ENCODE data around the gene GJC1. TPM values are rescaled to one million over a fixed set of nuclear protein-coding genes. Genes with fewer than 3 reads are reported as not detected.

Gene GJC1
- total and polyA plus RNA-seq, 2 experiments from 2014 or later, result 14.8 to 37.3 TPM

DNA sequence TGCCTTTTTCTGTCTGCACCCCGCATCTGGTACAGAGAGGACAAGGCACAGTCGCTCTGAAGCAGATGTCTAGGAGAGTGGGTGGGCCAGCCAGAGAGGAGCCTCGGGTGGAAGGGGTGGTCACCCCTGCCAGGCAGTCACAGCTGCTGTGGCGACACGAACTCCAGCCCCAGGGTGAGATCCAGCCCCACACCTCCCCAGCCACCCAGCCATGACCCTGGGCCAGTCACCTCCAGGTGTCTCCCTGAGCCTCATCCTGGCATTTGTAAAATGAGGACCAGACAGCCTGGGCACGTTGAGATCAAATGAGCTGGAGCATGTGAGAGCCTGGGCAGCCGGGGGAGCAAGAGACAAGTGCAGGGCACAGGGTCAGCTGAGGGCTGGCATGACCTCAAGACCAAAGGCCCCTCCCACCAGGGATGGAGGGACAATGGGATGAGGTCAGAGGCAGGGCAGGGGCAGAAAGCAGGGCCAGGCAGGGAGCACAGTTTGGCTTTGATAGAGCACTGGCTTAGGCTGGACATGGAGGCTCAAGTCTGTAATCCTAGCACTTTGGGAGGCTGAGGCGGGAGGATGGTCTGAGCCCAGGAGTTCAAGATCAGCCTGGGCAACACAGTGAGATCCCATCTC is 63.6 kb downstream of the GJC1 start:
- no peak for TF ChIP-seq CTCF (IDR thresholded peaks at IDR 0.05; ENCODE audit: low read depth, low read length)
- Histone ChIP-seq H3K4me1 (ENCODE audit: low read depth) (peaks cover 26% of the 10 kb centered on the region), H3K27me3 (no peaks in the 10 kb centered on the region), H3K27ac (peak overlapping the region; percentile 48), H3K36me3 (no peaks in the 10 kb centered on the region), H3K4me3 (no peak overlapping the region), H3K9me3 (ENCODE audit: low read depth) (no peaks in the 10 kb centered on the region)
- DNase-seq (ENCODE audit: low read depth in 1 of 2, low spot score in 1 of 2), result no peak

- Histone ChIP-seq H3K4me1 (ENCODE audit: low read depth) (peaks cover 26% of the 10 kb centered on the region), H3K9me3 (ENCODE audit: low read depth) (no peaks in the 10 kb centered on the region), H3K27me3 (no peaks in the 10 kb centered on the region), H3K27ac (peak overlapping the region; percentile 48), H3K36me3 (no peaks in the 10 kb centered on the region), H3K4me3 (no peak overlapping the region)
- no peak for TF ChIP-seq CTCF (IDR thresholded peaks at IDR 0.05; ENCODE audit: low read depth, low read length)
- no peak for DNase-seq (ENCODE audit: low read depth in 1 of 2, low spot score in 1 of 2)
Measured at GRCh38 chr17:44765965-44766364, 64.1 kb downstream of the GJC1 start.

- no peaks in the 10 kb centered on the region for H3K9me3 ChIP-seq (ENCODE audit: low read depth)
- DNase-seq (ENCODE audit: low read depth in 1 of 2, low spot score in 1 of 2), result no peak
Measured at GRCh38 chr17:44763170-44763569, 66.9 kb downstream of the GJC1 start.

DNA sequence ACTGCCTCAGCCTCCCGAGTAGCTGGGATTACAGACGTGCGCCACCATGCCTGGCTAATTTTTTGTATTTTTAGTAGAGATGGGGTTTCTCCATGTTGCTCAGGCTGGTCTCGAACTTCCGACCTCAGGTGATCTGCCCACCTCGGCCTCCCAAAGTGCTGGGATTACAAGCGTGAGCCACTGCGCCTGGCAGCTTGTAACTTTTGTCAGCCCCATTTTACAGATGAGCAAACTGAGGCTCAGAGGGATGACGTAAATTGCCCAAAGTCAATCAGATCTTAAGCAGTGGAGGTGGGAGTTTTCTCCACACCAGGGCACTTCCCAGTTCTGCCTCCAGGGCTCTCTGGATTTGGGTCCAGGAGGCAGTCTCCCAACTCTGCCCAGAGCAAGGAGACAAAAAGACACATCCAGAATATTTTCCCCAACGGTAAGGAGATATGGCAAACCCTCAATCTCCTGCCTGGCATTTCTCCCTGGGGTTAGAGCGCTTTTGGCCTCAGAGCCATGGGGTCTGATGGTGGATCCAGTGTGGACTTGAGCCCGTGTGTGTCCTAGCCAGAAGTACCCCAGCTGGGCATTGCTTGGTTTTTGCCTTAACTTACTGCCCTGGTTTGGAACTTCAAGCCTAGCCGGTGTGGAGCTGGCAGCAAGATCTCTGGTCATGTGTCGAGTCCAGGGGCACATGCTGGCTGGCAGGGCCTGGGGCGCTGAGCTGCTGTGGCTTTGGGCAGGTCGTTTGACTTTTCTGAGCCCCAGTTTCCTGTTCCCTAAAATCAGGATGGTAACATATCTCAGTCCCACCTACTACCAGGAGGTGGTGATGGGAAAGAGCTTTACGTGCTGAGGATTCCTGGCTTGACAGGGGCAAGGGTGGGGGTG is 67.9 kb downstream of the GJC1 start:
- H3K27me3 ChIP-seq, result no peaks in the 10 kb centered on the region
- no peak overlapping the region for H3K4me3 ChIP-seq
- H3K27ac ChIP-seq, result no peak overlapping the region
- H3K4me1 ChIP-seq (ENCODE audit: low read depth), result peaks cover 18% of the 10 kb centered on the region
- TF ChIP-seq CTCF (IDR thresholded peaks at IDR 0.05; ENCODE audit: low read depth, low read length), result no peak
- H3K36me3 ChIP-seq, result no peaks in the 10 kb centered on the region
- no peak for DNase-seq (ENCODE audit: low read depth in 1 of 2, low spot score in 1 of 2)
- H3K9me3 ChIP-seq (ENCODE audit: low read depth), result no peaks in the 10 kb centered on the region

More at GRCh38 chr17:44763170-44763569, 66.9 kb downstream of the GJC1 start:
- peaks cover 20% of the 10 kb centered on the region for H3K4me1 ChIP-seq (ENCODE audit: low read depth)
- no peaks in the 10 kb centered on the region for H3K27me3 ChIP-seq
- no peak overlapping the region for H3K4me3 ChIP-seq
- TF ChIP-seq CTCF (IDR thresholded peaks at IDR 0.05; ENCODE audit: low read depth, low read length), result no peak
- no peak overlapping the region for H3K27ac ChIP-seq
- no peaks in the 10 kb centered on the region for H3K36me3 ChIP-seq

GRCh38 chr17:44760474-44761308 is 69.4 kb downstream of the GJC1 start:
- no peak overlapping the region for H3K4me3 ChIP-seq
- no peaks in the 10 kb centered on the region for H3K36me3 ChIP-seq
- no peak overlapping the region for H3K27ac ChIP-seq
- no peak for DNase-seq (ENCODE audit: low read depth in 1 of 2, low spot score in 1 of 2)
- no peaks in the 10 kb centered on the region for H3K9me3 ChIP-seq (ENCODE audit: low read depth)
- peaks cover 12% of the 10 kb centered on the region for H3K4me1 ChIP-seq (ENCODE audit: low read depth)
- no peak for TF ChIP-seq CTCF (IDR thresholded peaks at IDR 0.05; ENCODE audit: low read depth, low read length)
- no peaks in the 10 kb centered on the region for H3K27me3 ChIP-seq
